ENCODE data around the gene CTIF.

CTIF gene

DNA sequence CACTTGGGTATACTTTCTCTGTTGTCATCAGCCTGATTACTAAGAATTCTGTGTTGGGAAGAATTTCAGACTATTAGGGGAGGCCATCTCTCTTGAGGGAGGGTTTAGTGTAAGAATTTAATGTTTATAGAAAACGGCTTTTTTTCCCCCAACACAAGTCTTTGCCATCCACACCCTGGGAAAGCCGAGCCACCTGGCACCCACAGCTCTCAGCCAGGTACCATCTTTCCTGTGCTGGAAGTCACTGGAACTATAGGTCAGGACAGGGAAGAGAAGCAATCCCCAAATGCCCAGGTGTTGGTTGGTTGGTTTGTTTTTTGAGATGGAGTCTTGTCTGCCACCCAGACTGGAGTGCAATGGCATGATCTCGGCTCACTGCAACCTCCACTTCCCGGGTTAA, 256.9 kb downstream of the CTIF start:
- no peak for DNase-seq

DNA sequence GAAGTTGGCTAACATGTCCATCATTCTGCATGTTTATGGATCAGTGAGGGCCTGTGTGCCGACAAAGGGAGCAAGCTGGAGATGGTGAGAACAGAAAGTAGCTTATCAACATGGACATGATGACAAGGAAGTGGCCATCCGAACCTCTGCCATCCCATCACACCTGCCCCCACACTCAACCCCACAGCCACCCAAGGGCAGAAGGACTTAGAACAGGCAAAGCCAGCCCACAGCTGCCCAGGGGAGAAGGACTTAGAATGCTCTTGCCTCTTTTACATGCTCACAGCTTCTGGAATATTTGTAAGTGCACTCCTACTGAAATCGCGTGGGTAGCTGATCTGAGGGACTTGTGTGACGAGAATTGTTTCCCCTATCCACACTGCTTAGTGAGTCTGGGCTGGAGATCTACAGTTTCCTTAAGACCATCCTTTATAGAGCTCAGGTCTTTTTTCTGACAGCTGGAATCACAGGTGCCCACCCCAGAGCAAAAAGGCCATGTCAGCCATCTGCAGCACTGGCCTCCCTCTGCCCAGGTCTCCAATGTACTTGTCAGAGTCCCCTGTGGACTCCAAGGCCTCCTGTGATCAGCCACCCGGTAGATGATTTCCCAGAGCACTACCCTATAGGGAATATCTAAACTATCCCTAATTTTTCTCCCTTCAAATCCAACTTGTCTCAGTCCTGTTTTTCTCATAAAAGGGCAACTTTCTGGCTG, 257.8 kb downstream of the CTIF start:
- DNase-seq: no peak

DNA sequence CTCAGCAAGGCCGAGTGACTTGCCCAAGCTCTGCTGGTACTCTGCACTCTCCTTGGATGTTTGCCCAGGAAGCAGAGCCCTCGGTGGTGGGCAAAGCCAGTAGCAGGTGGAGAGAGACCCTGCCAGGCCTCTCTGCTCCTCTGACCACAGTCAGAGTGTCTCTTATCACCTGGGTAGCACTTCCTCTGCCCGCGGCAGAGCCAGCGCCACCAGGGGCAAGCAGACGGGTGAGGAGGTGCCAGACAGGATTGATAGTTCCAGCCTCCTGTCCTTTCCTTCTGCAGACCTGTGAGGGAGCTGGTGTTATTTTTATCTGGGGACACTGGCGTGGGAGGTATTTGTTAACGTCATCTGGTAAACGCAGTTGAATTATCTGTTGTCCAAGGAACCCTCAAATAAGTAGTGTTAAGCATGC, 259.0 kb downstream of the CTIF start:
- DNase-seq: no peak

DNA sequence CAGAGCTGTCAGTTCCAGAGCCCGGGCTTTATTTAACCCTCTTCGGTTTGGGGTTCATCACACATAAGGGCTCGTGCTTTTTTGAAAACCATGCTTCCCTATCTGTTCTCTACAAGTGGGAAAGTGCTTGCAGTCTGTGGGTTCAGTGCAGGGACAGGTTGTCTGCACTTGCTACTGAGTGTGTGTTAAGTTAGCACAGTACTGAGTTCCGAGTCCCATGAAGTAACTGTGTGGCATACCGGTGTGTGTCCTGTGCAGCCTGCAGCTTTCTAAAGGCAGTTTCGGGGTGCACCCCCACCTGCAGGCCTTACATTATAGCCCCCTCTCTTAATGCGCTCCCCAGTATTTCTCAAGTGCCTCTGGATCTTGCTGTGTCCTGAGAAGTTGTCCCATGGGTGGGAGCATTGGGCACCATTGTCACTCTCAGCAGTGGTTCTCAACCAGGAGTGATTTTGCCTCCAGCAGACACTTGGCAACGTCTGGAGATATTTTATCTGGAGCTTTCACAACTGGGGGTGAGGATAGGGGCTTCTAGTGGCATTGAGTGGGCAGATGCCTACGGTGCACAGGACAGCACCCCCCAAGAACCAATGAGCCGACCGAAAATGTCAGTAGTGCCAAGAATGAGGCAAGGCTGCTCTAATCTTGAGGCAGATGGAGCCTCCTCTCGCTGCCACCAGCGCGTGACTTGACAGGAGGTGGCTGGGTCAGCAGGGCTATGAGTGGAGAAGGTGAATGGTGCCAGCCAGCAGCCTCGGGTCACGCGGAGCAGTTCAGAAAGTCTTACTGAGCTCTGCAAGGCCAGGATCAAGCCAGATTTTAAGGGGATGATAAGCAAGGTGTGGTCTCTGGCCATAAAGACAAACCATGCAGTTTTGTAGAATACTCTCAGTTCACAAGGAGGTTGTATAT, 259.8 kb downstream of the CTIF start:
- no peak for DNase-seq

DNA sequence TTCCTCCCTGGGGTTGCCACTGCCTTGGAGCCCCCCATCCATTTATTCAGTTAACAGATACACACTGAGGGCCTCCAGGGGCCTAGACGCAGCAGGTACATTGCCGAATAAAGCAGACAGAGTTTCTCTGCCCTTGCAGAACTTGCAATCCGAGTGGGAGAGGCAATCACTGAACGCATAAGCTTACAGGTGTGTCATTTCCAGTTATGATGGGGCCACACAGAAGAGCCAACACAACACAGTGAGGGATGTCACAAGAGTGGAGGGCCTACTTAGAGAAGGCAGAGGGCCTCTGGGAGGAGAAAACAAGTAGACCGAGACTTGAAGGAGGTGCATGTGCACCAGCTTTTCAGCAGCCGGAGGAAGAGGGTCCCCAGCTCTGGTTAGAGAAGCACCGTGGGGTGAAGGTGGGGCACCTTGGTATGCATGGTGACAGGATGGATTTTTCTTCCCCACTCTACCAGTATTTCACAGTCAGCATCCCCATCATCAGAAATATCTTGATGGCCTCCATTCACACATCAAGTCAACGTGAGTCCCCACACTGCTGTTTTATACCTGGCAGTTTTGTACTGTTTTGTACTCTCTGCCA, 261.0 kb downstream of the CTIF start:
- DNase-seq: no peak

DNA sequence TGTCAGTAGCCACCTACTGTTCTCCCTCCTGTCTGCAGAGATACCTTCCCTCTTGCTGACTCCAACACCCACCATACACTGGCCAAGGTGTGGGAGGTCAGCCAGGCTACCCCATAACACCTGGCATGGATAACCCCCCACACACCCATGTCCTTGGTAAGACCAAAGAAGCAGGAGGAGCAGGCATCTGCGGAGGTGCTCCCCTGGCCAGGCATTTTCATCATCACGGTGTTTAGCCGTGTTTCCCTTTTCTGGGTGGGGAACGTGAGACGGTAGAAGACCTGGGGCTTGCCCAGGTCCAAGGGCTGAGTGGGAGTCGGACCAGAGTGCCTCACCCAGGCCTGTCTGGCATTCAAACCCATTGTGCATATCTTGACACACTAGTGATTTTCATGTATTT, 261.6 kb downstream of the CTIF start:
- no peak for DNase-seq

DNA sequence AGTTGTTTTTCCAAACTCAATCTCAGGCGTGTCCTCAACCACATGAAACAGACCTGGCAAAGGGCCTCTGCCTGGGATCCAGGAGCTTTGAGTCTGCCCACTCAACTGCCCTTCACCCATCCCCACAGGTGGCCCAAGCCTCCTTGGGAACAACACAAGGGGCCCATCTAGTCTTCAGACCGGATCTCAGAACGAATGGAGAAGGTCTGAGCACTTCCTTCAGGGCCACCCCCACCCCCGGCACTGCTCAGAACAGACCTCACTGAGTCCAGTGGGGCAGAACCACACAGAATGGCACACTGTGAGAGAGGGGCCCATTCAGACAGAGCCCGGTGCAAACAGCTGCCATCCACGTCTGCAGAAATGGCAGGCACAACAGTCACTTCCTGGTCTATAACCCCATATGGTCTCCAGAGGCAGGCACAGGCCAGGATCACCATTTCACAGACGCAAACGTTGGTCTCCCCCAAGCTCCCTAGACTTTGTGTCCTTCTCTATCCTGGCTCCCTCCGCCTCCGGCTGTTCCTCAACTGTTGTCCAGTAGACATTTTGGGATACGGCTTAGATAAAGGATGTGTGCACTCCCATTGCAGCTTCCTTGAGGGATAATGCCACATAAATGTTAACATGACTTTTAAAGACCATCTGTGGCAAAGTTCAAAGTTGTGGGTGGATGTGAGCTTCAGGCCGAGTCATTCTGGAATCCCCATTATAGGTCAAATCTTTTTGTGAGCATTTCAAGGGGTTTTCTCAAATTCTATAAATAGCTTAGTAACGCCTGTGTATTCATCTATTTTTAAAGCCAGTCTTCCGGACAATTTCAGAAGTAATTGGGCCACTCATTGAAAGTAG, 262.3 kb downstream of the CTIF start:
- no peak for DNase-seq

DNA sequence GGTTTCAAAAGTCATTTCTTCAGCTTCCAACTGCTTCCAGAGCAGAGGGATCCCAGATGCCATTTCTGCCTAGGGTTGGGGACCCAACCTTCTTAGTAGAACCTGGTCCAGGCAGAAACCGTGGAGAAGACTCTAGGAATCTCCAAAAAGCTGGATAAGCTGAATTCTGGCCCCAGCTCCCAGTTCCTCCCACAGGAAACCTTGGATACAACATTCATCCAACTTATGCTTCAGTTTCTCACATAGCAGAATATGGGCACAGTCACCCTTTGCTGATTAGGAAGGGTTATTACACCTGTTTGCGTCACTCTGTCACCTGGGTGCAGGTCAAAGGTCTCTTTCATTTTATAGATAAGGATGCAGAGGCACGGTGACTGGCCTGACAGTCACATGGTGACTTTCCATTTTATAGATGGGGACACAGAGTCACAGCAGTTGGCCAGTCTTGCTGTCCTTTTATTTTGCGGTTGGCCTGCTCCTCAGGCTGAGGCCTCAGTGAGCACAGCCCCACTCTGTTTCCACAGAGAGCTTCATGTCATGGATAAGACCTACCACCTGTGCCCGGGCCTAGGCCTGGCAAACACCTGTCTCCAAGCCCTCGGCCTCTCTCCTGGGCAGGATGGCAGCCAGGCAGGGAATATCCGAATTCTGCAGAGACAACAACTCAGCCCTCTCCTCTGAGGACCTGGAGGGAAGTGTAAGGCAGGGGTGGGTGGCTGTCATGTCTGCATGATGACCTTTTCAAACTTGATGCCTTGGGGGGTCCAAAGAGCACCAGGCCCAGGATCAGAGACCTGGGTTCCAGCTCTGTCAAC, 263.1 kb downstream of the CTIF start:
- no peak for DNase-seq

DNA sequence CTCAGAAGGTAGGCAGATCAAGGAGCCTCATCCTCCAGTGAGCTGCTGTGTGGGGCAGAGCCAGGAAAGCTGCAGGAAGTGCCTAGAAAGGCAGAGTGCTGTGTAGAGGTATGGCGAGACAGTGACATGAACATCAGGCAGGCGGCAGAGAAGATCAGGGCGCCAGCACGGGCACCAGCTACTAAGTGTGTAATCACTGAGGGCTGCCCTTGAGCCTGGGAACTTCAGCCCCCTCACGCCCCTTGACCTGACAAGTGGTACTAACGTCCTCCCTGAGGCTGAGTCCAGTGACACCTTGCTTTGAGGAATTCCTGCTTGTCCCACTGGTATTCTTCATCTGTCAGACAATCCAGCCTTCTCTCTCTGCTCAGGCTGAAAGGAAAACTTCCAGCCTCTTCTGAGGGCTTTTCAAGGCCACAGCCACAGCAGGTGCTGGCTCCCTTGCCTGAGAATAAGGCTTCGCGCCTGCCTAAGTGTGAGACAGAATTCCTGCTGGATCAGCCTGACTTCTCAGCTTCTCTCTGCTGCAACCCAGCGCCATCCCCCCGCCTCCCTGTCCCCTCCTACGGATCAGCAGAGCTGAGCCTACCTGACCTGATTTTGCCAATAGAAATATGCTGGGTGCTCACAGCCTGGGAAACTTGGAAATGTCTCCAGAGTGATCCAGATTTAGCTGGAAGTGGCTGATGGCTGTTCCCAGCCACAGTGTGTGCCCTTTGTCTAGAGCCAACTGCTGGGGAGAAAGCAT, 263.9 kb downstream of the CTIF start:
- DNase-seq: no peak

DNA sequence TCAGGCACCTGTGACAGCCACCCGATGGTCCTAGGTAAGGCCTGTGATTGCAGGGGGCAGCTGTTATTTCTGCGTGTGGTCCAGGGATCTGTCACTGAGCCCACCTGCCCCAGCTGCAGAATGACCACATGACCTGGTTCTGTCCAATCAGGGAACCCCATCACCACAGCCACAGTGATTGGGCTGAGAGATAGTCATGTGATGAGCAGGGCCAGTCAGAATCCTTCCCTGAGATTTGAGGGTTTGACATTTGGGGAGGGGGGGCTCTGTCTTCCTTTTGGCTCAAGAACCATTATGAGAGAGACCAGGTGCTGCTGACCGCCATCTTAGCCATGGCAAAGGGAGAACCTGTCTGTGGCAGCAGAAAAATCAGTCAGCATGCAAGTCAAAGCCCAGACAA, 264.7 kb downstream of the CTIF start:
- DNase-seq: no peak

DNA sequence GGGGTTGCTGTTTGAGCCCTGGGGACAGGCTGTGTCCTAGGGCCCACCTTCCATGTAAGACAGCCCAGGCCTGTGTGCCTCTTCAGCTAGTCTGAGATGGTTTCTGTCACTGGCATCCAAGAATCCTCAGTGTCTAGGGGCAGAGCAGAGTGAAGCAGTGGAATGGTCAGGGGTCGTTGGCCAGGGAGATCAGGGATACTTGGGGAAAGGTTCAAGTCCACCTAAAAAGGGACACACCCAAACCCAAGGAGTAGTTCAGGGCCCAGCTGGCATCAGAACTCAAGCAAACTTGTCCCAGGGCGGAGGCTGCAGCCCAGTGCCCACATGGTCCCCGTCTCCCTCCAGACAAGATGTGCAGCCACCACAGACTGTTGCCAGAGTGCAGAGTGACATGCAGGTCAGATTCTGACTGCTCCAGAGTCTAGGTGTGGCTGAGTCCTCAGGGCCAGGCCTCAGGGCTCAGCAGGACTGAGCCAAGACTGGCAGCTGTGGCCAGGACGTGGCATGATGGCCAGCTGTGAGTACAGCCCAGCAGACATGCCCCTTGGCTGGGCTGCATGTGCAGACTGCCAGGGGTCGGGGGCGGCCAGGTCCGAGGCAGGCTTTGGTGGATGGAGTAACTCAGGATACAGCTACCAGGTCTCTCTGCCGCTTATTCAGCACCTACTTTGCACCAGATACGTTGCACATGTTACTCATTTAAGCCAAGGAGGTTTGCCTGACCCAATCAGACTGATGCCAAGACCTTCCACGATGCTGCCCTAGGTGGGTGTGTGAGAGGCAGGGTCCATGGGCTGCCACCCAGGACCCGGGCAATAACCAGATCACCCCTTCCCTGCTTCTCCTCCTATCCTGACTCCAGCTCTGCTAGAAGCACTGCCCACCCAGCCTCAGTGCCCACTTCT, 265.4 kb downstream of the CTIF start:
- DNase-seq: no peak

DNA sequence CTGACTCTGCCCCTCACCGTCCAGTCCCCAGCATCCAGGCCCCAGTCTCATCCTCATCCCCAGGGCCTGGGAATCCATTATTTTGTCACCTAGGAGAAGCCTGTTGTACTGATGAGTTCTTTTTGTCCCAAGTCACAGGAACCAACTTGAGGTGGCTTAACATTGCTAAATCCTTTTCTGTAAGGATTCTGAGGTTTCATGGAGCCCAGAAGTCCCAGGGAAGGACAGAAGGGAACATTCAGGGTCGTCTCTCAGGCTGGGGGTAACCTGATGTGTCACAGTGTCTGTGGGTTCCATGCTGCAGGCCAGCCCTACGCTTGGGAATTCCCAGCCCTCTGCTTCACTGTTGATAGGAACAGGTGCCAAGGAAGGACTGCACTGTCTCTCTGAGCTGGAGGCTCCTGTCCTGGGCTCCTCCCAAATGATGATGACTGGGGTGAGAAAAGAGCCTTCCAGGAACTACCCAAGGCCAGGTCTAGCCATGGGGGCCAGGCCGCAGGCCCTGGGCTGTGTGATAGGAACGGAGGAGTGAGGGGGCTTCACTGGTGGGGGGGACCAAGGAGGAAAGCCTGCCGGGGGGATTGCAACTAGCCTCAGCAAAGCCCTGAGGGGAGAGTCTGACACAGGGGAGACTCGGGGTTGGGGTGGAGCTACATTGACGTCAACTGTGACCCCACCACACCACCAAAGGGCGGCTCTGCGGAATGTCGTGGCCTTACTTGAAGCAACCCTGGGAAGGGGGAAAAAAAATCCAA, 266.2 kb downstream of the CTIF start:
- DNase-seq: no peak

DNA sequence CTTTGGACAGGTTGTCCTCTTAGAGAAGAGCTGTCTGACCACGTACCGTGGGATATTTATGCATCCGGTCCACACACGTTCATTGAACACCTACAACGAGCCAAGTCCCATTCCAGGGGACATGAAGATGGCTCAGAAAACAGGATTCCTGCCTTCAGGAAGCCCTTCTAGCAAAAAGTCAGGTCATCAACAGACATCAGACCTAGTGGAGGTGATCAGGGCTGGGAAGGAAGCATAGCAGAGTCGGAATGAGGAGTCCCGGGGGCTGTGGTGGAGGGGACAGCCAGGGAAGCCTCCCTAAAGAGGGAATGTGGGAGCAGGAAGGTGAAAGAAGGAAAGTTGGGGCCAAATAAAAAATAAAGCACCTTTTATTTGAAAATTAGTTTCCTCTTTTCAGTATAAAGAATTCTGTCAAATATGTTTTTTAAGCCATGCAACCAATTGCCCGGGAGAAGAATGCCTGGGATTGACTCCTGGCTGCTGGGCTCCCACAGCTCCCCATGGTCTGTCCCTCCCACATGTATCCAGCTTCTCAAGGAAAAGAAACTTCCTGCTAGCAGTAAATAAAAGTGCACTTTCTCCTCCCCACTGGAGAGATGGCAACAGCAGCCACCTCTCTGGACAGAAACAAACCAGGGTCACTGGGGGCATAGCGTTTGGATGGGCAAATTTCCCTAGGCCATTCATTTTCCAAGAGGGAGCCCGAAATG, 267.1 kb downstream of the CTIF start:
- DNase-seq: no peak

DNA sequence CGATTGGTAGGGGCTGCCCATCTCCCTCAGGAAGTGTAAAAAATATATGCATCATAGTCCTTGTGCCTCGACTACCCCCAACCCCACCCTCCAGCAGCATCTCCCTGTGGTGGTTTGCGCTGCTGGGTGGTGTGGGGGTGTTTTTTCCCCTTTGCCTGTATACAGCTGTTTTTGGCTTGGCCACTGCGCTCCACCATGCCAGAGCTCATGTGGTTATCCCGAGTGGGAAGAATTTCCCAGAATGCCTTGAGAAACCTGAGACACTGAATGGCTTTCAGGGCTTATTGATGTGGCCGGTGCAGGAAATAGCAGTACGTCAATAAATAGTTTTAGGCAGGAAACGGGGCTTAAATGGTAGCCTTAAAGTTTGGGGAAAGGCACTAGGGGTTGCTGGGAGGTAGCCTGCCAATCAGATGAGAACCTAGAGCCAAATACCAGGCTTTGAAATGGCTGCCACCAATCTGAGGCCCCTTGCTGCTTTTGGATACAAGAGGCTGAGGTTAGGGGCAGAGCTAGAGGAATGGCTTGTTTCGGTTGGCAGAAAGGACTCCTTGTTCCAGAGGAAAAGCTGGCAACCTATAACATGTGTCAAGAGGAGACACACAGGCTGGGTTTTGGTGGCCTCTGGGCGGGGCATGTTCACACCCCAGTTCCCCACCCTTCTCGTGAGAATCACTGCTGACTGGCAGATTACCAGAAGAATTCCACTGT, 267.9 kb downstream of the CTIF start:
- no peak for DNase-seq

DNA sequence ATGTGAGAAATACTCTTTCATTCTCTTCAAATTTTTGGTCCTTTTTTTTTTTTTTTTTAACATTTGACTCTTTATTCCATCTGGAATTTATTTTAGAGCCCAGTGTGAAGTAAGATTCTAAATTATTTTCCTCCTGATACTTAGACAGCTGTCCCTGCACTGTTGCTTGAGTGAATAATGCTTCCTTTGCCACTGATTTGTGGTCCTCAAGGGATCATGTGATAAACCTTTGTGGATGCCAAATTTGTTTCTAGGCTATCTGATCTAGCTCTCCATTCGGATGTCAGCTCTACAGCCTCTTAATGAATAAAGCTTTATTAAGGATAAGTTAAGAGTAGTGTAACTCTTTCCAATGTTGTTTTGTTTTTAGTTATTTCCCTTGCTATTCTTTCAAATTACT, 269.6 kb downstream of the CTIF start:
- DNase-seq: no peak

DNA sequence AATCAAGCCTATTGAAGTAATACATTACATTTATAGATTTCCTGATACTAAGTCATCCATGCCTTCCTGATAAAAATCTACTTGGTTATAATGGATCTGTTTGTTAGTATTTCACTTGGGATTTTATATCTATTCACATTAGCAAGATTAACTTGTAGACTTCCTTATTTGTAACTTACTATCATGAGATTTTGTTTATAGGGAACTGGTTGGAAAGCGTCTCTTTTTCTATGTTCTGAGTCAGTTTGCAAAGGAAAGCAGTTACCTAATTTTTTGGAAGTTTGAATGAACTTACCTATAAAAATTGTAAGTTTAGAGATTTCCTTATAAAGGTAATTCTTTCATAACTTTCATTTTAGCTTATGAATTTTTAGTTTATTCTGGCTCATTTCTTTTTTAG, 270.5 kb downstream of the CTIF start:
- no peak for DNase-seq

DNA sequence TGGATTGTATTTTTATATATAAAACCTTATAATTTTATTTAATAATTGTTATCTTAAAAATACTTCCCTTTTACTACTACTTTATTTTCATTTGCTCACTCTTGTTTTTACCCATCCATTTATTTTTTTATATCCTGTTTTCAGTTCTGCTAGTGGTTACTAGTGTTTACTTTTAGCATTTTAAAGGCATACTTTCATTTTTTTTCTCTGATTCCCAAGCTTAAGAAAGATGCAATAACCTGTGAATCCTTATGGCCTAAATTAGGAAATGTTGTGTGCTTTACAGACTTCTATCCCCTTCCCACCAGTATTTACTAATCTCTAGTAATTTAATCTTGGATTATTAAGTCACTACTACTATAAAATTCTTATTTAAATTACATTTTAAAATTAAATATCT, 272.0 kb downstream of the CTIF start:
- no peak for DNase-seq

DNA sequence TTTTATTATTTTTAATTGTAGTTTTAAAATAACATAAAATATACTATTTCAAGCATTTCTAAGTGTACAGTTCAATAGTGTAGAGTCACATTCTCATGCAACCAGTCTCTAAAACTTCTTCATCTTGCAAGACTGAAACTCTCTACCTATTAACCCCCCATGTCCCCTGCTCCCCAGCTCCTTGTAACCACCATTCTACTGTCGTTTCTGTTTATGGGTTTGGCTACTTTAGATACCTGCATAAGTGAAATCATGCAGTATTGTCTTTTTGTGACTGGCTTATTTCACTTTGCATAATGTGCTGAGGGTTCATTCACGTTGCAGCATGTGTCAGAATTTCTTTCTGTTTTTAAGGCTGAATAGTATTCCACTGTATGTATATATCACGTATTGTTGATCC, 272.6 kb downstream of the CTIF start:
- DNase-seq: no peak
